Amygdala (tissue), 56 donors: ENCODE measurements around the gene PRKAG2.
"Not testable (repeated sequence)": the region's sequence is repeated elsewhere in the genome, so short reads cannot be mapped to it uniquely, and the experiment has no call there.

Experiments
- DNase-seq, 56 donors: peaks; one replicate each; lab custom pipeline; 2025; lab: John Stamatoyannopoulos, UW

Gene PRKAG2

DNA sequence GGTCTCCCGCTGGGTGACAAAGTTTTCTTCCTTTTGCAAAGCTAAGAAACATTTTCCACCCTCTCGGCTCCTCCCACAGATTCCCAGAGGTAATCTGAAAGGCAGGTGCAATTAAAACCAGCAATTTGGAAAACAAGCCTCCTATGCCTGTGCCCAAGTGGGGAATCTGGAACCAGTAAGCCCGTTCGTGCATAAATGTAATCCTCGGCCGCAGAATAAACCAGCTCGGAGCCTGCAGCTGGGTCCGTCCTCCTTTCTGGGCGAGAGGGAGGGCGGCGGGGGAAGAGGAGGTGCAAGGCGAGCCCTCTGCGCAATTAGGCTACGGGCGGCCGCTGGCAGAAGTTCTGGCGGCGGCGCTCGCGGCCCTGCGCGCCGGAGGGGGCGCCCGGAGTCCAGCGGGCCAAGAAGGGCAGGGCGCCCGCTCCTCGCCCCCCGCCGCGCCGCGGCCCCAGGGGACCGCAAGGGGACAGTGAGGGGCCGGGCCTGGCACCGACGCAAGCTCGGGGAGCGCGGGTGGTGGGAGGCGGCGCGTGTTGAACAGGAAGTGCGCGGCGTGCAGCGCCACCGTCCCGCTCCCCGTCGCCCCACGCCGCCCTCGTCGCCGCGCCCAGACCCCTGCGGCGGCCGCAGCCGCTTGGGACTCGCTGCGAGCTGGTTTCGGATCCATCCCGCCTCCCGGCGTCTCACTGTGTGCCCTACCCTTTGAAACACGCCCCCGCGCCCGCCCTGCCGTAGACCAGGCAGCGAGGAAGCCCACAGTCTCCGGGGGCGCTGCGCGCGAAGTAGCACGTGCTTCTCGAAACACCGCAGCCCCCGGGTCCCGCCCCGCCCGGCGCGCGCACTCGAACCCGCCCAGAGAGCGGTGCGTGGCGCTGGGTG lies at the start of gene PRKAG2:
PRKAG2 (minus strand) TSS at position 217 of the 879 bp plus-strand sequence. CDS start 495 bp downstream, outside the sequence.
- peak in 24 of 56 donors; percentile 27 to 77 (median 45) for DNase-seq

DNA sequence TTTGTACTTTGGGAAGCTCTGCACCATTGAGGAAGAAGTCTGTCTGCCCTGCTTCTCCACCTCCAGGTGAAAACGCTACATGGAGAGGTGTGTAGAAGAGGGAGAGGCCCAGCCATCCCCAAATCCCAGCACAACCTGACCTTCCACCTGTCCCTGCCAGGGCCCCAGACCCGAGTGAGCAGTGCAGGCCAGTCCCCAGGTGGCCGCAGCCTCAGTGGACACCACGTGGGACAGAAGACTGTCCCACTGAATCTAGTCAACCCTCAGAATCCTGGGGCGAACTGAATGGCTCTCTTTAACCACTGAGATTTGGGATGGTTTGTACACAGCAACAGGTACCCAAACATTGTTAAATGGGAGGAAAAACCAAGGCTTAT lies 49.4 kb upstream of the PRKAG2 start:
- DNase-seq: no peak

DNA sequence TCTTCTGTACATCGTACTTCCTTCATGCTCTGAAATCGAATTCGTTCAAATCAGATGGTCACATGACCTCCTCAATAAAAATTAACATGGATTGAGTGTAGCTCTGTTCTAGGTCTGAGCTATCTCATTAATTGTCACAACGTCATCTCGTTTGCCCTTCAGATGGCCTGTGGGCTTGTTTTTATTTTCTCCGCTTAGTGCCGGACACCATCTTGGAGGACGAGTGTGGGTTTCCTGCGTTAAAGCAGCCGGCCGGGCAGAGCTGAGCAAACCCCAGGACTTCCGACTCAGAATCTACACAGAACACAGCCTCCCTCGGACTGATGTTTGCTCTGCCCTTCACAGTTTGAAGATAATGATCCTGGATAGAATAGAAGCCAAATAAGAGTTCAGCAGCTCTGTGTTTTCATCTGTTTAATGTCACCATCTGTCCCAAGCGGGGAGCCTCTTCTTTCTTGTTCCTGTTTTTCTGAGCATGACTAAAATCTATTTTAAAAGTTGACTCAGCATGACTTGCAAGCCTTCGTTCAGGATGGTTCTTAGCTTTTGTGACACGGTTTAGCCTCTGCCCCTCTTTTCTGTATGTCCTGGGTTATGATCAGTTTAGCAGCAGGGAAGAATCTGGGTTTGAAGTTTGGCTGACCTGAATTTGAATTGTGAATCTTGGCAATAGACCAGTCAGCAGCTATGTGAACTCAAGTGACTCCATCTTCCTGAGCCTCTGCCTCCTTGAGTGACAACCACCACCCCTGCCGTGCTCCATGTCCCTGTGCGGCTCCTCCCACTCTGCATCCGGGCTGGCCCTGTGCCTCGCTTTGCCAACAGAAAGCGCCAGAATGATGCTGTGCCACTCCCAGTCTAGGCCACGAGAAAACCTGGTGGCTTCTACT lies 48.8 kb upstream of the PRKAG2 start:
- DNase-seq: peak in 9 of 56 donors; percentile 11 to 39 (median 17)

DNA sequence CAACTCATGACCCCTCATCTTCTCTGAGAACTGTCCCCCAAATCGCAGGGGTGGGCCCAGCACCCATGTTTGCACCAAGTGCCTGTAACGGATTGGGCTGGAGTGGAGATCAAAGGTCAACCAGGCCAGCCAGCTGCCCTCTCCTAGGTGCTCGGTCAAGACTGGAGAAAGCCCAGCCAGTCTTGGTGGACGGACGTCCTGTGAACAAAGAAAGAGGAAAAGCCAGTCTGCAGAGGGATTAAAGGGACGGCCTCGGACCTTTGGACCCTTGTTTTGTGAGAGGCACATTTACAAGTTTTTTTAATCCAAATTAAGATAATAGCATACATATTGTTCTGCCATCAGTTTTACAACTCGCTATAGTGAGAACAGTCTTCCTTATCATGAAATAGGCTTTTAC lies 47.6 kb upstream of the PRKAG2 start:
- DNase-seq: no peak

DNA sequence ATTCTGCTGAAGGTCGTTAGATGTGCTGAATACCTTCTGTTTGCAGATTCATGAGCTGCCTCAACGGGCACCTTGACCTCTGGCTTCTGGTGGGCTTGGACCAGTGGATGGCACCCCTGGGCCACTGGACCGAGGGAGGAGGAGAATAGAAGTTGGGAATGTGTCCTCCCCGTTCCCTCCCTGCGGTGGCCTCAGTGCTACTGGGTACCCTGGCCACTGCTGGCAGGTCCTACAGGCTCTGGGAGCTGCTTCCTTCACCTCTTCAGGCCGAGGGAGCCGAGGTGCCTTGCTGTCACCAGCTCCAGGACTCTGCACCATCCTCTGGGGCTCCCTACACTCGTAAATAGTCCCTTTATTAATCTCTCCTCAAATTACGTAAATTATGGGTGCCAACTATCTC lies 47.1 kb upstream of the PRKAG2 start:
- DNase-seq: no peak

DNA sequence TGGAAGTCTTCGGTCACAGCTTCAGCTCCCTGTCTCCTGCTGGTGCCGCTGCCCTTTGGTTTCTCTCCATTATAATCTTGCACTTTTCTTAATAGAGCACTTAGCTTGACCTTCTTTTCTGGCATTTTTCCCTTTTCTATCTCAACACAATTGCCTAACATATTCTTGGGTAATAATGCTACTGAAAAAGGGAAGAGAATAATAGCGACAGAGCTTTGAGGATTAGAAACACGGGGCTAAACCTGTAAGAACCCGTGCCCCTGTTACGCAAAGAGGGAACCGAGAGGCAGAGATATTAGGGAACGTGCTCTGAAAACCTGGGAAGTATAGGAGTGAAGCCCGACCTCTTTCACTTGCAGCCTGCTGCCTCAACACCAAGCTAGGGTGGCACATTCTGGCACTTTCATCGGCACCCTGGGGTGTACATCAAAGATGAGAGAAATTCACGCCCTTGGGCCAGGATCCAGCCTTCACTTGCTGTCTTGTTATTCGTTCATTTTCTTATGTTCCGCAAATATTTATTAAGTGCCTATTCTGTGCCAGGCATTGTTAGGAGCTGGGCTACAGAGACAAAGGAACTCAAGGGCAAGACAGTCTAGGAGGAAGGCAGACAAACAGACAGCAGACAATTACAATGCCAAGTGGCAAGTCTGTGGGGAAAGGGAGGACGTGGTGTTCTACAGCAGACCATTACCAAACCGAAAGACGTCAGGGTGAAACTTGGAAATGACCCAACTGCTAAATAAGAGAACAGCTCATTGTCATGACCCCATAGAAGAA lies 46.4 kb upstream of the PRKAG2 start:
- DNase-seq: peak in 3 of 56 donors; percentile 17 to 42 (median 18)

- no peak for DNase-seq
Measured at GRCh38 chr7:151921451-151921850, 44.5 kb upstream of the PRKAG2 start.

DNA sequence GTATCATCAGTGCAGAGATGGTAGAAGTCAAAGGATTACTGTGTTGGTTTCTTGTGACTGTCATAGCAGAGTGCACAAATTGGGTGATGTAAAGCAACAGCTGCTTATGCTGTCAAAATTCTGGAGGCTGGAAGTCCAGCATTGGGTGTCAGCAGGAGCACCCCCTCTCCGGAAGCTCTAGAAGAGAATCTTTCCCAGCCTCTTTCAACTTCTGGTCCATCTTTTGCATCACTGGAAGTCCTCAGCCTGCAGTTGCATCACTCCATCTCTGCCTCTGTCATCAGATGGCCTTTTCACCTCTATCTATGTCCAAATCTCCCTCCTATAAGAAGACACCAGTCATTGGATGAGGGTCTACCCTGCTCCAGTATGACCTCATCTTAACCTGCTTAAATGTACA lies 43.6 kb upstream of the PRKAG2 start:
- DNase-seq: no peak

- DNase-seq: no peak
Measured at GRCh38 chr7:151919595-151919994, 42.7 kb upstream of the PRKAG2 start.

- no peak for DNase-seq
Measured at GRCh38 chr7:151918510-151918843, 41.6 kb upstream of the PRKAG2 start.

- no peak for DNase-seq
Measured at GRCh38 chr7:151917791-151918509, 41.0 kb upstream of the PRKAG2 start.

GRCh38 chr7:151914051-151914450 lies 37.1 kb upstream of the PRKAG2 start:
- DNase-seq: no peak

DNA sequence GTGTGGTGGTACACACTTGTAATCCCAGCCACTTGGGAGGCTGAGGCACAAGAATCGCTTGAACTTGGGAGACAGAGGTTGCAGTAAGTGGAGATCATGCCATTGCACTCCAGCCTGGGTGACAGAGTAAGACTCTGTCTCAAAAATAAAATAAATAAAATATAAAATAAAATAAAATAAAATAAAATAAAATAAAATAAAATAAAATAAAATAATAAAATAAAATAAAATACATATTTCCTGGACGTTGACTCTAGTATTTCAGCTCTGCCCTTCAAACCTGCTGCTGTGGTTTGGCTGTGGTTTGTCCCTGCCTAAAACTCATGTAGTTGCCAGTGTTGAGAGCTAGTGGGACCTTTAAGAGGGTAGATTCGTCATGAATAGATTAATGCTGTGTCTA lies 33.7 kb upstream of the PRKAG2 start:
- not testable (repeated sequence) for DNase-seq

GRCh38 chr7:151907115-151907514 lies 30.2 kb upstream of the PRKAG2 start:
- DNase-seq: not testable (repeated sequence)

- DNase-seq: no peak
Measured at GRCh38 chr7:151905766-151906165, 28.9 kb upstream of the PRKAG2 start.

GRCh38 chr7:151905353-151905752 lies 28.4 kb upstream of the PRKAG2 start:
- DNase-seq: no peak

- DNase-seq: no peak
Measured at GRCh38 chr7:151904270-151904669, 27.4 kb upstream of the PRKAG2 start.

DNA sequence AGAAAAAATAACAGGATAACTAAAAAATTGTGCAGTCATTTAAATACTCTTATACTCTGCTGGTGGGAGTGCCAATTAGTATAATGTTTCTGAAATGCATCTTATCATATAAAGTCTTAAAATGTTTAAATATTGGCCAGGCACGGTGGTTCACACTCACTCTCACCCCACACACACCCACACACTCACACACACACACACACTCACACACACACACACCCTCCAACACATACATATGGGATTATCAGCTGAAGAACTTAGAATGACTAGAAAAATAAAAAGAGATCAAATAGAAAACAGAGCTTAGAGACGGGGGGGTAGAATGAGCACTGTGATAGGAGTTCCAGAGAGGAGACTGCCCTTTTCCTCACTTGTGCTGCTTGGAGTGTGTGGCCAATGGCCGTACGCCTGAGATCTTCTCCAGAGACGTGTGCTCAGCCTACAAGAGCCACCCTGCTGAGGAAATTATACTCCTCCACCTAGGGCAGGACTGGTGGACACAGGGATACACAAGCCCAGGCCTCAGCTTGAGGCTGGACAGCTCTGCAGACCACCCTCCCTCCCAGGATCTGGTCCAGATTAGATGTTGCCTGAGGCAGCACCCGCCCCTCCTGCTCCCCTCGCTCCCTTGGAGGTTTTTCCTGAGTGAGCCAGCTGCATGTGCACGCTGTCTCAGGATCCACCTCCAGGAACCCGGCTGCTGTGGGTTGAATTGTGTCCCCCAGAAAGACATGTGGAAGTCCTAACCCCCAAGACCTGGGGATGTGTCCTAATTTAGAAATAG lies 26.5 kb upstream of the PRKAG2 start:
- no peak for DNase-seq

DNA sequence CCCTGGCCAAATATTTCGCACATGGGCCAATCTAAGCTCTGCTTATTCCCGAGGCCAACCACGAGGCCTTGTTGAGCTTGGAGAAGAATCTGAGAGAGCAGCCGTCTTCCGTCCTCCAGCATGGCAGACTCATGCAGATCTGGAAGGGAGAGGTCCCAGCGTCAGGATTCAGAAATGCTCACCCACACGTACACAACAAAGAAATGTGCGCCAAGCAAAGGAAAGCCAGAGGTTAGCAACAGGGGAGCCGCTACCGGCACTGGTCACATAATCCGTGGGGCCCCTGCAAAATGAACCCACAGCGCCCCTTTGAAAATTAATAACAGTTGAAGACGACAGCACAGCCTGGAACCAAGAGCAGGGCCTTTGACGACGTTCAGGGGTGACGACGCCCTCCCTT lies 25.4 kb upstream of the PRKAG2 start:
- no peak for DNase-seq
